Stimulated activated naive CD8-positive, alpha-beta T cell treated with anti-CD3 and anti-CD28 coated beads, Interleukin-15, amount 100 ng/mL, for 72 hours (primary cell): ENCODE measurements around the gene TEDC1.
A peak's percentile ranks its signal among the peaks of the same experiment; 100 is the strongest.

Source experiments
- ATAC-seq: fragments of 150-1000 bp; cut with Tn5 transposase; 2 replicates; pipeline ENCODE4 v1.10.0; 2021; ENCODE audit warnings: mild to moderate bottlenecking, moderate library complexity
- DNase-seq, 2 donors: peaks; one replicate each; pipeline ENCODE4 v3.0.0; 2021 to 2022
- H3K27ac Mint-ChIP-seq, 2 donors: one replicate each; pipeline ENCODE4 v1.8.0; 2022; ENCODE audit warnings: mild to moderate bottlenecking in 2 of 2, mixed read lengths in 2 of 2, moderate library complexity in 2 of 2
- H3K27me3 Mint-ChIP-seq: one replicate; pipeline ENCODE4 v1.8.0; 2022; ENCODE audit warnings: mixed read lengths
- H3K4me1 Mint-ChIP-seq: one replicate; pipeline ENCODE4 v1.8.0; 2022; ENCODE audit warnings: mild to moderate bottlenecking, mixed read lengths
- H3K4me3 Mint-ChIP-seq, 2 donors: one replicate each; pipeline ENCODE4 v1.8.0; 2022; ENCODE audit warnings: mild to moderate bottlenecking in 2 of 2, mixed read lengths in 2 of 2, moderate library complexity in 1 of 2
- H3K9me3 Mint-ChIP-seq, 2 donors: one replicate each; pipeline ENCODE4 v1.8.0; 2022; ENCODE audit warnings: mixed read lengths in 2 of 2

TEDC1 gene

DNA sequence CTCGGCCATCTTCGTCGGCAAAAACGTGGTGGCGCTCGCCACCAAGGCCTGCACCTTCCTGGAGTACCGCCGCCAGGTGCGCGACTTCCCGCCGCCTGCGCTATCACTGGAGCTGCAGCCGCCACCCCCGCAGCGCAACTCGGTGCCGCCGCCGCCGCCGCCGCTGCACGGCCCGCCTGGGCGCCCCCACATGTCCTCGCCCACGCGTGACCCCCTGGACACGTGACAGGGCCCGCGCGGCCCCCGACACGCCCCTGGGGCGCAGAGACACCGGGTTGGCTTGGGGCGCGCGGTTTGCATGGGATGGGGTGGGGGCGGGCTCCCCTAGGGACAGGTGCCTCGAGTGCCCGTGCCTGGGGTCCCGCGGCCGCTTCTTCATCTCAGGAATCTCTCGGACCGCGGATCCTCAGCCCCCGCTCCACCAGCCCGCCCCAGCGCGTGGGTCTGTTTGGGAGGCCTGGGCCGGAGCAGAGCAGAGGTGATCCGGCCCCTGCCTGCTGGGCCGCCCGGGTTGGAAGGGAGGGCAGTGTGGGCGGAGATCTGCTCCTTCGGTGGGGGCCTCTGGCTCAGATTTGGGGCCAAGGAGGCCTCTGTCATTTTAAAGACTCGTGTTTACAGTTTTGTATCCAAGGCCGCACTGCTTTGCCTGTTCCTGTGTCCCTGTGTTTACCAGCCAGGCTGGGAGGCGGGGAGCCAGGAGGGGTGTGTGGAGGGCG lies 38.7 kb downstream of the TEDC1 start:
- ATAC-seq = no peak
- H3K27me3 Mint-ChIP-seq = peaks cover 18% of the 10 kb centered on the region
- H3K9me3 Mint-ChIP-seq = no peaks in the 10 kb centered on the region
- H3K4me1 Mint-ChIP-seq = peaks cover 53% of the 10 kb centered on the region
- DNase-seq = peak; percentile 32 to 53
- peak overlapping the region; percentile 52 to 93 for H3K27ac Mint-ChIP-seq
- peak overlapping the region; percentile 73 to 90 for H3K4me3 Mint-ChIP-seq

- H3K27ac Mint-ChIP-seq = peak overlapping the region; percentile 52 to 80
- no peaks in the 10 kb centered on the region for H3K9me3 Mint-ChIP-seq
- ATAC-seq (no peak), DNase-seq (no peak)
- peaks cover 53% of the 10 kb centered on the region for H3K4me1 Mint-ChIP-seq
- H3K4me3 Mint-ChIP-seq = peak overlapping the region; percentile 42 to 90
- peaks cover 13% of the 10 kb centered on the region for H3K27me3 Mint-ChIP-seq
These were observed 39.4 kb downstream of the TEDC1 start for GRCh38 chr14:105530285-105531087.

- H3K9me3 Mint-ChIP-seq = no peaks in the 10 kb centered on the region
- peaks cover 11% of the 10 kb centered on the region for H3K27me3 Mint-ChIP-seq
- ATAC-seq (no peak), DNase-seq (no peak)
- H3K4me3 Mint-ChIP-seq = peak overlapping the region; percentile 42 to 90
- peak overlapping the region in 1 of 2 donors; percentile 48 for H3K27ac Mint-ChIP-seq
- peaks cover 53% of the 10 kb centered on the region for H3K4me1 Mint-ChIP-seq
These were observed 40.2 kb downstream of the TEDC1 start for GRCh38 chr14:105531088-105531893.

- DNase-seq (no peak), ATAC-seq (no peak)
- no peak overlapping the region for H3K27ac Mint-ChIP-seq
- H3K4me1 Mint-ChIP-seq = peaks cover 50% of the 10 kb centered on the region
- peak overlapping the region in 1 of 2 donors; percentile 17 for H3K4me3 Mint-ChIP-seq
- no peaks in the 10 kb centered on the region for H3K9me3 Mint-ChIP-seq
- H3K27me3 Mint-ChIP-seq = peaks cover 16% of the 10 kb centered on the region
These were observed 41.0 kb downstream of the TEDC1 start for GRCh38 chr14:105531894-105532623.

- Mint-ChIP-seq H3K27ac (no peak overlapping the region), H3K9me3 (no peaks in the 10 kb centered on the region), H3K4me1 (peaks cover 43% of the 10 kb centered on the region), H3K27me3 (peaks cover 15% of the 10 kb centered on the region), H3K4me3 (no peak overlapping the region)
- no peak for DNase-seq
- ATAC-seq = no peak
These were observed 41.7 kb downstream of the TEDC1 start for GRCh38 chr14:105532735-105533141.

DNA sequence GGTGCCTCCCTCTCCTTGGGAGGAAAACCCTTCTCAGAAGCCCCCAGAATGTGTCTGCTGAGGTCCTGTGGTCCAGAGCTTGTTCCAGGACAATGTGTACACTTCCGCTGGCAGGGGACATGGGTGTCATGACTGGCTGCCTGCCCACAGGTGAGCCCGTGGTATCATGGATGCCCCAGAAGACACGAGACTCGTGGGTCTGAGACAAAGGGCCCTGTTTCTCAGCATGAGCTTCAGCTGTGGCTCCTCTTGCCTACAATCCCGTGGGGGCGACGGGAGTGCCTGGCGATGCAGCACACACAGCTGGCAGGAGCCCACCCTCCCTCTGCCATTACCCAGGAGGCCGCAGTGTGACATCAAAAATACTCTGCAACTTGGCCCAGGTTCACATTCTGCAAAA lies 42.3 kb downstream of the TEDC1 start:
- Mint-ChIP-seq H3K4me1 (peaks cover 42% of the 10 kb centered on the region), H3K27me3 (peaks cover 19% of the 10 kb centered on the region), H3K4me3 (no peak overlapping the region), H3K27ac (no peak overlapping the region), H3K9me3 (no peaks in the 10 kb centered on the region)
- ATAC-seq (no peak), DNase-seq (no peak)

GRCh38 chr14:105533811-105534498 lies 42.9 kb downstream of the TEDC1 start:
- ATAC-seq = no peak
- peaks cover 24% of the 10 kb centered on the region for H3K27me3 Mint-ChIP-seq
- no peak overlapping the region for H3K27ac Mint-ChIP-seq
- no peak overlapping the region for H3K4me3 Mint-ChIP-seq
- no peak for DNase-seq
- no peaks in the 10 kb centered on the region for H3K9me3 Mint-ChIP-seq
- peaks cover 43% of the 10 kb centered on the region for H3K4me1 Mint-ChIP-seq

DNA sequence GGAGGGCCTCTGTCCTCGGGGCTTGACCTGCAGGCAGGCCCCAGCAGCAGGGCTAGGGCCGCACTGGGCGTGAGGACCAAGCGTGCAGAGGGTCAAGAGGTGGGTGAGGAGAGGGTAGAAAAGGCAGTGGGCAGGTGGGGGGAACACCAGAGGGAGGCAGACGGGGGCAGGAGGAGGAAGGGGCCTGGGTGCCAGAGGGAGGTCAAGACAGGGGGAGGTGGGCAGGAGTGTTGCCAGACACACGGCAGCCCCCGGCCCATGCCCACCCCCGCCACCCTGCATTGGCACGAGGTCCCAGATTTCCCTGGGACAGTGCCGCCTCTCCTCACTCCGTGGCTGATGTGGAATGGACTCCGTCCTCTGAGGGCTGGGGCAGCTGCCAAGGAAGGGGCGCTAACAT lies 43.5 kb downstream of the TEDC1 start:
- H3K27me3 Mint-ChIP-seq = peaks cover 27% of the 10 kb centered on the region

DNA sequence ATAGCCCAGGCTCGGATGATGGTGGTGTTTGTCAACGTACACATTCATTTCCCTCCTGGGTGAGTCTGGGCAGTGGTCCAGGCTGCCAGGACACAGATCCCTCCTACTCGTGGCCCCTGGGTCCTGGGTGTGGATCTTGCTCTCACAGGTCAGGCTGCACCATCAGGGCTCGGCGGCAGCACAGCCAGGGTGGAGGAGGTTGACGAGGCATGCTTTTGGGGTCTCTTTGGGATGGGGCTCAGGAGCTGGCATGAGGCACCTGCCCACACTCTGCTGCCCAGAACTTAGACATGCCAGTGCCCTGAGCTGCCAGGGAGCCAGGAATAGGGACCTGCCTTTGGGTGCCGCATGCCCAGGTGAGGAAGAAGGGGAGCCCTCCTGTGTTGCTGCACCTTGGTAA lies 45.0 kb downstream of the TEDC1 start:
- Mint-ChIP-seq H3K4me1 (peaks cover 26% of the 10 kb centered on the region), H3K9me3 (no peaks in the 10 kb centered on the region), H3K27me3 (peaks cover 34% of the 10 kb centered on the region), H3K4me3 (no peak overlapping the region), H3K27ac (no peak overlapping the region)
- DNase-seq = no peak
- no peak for ATAC-seq

More for the DNA sequence above, 43.5 kb downstream of the TEDC1 start:
- no peak for DNase-seq
- no peak for ATAC-seq
- Mint-ChIP-seq H3K4me1 (peaks cover 39% of the 10 kb centered on the region), H3K27ac (no peak overlapping the region), H3K4me3 (no peak overlapping the region), H3K9me3 (no peaks in the 10 kb centered on the region)

DNA sequence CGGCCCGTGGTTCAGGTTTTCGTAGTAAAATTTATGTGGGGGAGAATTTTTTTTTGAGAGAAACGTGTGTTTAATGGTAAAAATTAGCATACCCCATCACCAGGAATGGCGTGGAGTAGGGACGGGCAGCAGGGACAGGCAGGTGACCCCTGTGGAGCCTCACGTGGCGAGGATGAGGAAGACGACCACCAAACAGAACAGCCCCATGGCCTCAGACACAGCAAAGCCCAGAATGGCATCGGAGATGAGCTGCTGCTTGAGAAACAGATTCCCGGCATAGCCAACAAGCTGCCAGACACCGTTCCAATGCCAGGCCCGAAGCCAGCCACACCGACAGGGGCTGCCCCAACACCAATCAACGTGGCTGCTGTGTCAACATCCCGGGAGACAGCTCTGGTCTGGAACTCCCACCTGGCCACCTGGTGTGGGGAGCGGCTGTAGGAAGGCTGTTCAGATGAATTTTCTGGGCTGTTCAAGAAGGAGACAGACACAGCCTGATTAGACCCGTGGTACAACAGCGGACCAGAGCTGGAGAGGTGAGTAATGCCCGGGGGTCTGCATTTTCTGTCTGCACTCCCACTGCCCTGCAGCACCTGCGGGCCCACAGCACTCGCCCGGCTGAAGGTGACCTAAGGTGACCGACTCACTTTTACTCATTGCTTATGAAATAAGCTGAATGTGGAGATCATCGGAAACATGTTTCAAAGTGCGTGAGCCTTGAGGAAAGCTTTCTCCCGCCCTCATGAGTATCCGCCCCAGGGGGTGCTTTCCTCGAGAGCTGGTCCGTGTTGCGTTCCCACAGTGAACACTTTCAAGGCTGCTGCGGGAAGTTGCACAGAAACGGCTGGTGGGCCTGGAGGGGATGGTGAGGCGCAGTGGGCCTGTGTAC lies 45.9 kb downstream of the TEDC1 start:
- Mint-ChIP-seq H3K4me3 (no peak overlapping the region), H3K27ac (no peak overlapping the region), H3K27me3 (peaks cover 43% of the 10 kb centered on the region), H3K9me3 (no peaks in the 10 kb centered on the region), H3K4me1 (peaks cover 18% of the 10 kb centered on the region)
- DNase-seq = no peak
- ATAC-seq = no peak

DNA sequence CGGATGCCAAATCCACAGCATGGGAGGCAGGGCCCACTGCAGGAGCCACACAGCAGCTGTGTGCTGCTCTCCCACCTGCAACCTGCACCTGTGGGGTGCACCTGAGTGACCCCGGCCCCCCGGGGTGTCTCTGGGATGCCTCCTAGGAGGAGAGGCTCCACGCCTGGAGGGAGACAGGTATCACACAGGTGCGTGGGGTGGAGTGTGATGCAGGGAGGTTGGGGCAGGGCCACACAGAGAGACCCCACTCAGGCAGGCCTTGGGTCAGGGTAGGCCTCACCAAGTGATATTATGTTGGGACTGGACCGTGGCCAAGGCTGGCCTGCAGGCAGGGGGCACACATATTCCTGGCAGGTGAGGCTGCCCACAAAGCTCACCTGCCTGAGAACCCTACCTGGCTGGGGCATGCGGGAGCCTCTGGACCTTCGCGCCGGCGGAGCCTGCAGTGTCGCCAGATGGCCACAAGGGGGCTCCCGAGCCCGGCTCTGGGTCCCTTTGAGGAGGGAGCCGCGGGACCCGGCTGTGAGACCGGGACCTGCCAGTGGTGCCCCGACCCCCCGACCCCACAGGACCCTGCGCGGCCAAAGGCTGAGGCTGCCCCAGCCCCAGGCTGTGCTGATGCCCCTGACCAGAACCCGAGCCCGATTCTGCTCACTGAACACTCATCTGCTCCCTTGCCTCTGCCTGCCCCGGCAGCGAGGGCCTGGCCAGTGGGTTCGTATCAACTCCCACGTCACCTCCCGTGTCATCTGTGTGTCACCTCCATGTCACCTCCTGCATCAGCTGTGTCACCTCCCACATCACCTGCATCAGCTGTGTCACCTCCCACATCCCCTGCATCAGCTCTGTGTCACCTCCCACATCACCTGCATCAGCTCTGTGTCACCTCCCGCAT lies 46.8 kb downstream of the TEDC1 start:
- DNase-seq (peak; percentile 70 to 73), ATAC-seq (peak; percentile 85)
- peaks cover 0 to 4% of the 10 kb centered on the region in 2 donors for H3K9me3 Mint-ChIP-seq
- peaks cover 9% of the 10 kb centered on the region for H3K4me1 Mint-ChIP-seq
- H3K4me3 Mint-ChIP-seq = peak overlapping the region in 1 of 2 donors; percentile 35
- H3K27ac Mint-ChIP-seq = no peak overlapping the region
- peaks cover 46% of the 10 kb centered on the region for H3K27me3 Mint-ChIP-seq

GRCh38 chr14:105538481-105539049 lies 47.5 kb downstream of the TEDC1 start:
- DNase-seq = no peak
- H3K4me3 Mint-ChIP-seq = no peak overlapping the region
- H3K9me3 Mint-ChIP-seq = peaks cover 6 to 12% of the 10 kb centered on the region in 2 donors
- H3K4me1 Mint-ChIP-seq = peaks cover 6% of the 10 kb centered on the region
- peaks cover 46% of the 10 kb centered on the region for H3K27me3 Mint-ChIP-seq
- H3K27ac Mint-ChIP-seq = no peak overlapping the region
- ATAC-seq = no peak

- ATAC-seq (no peak), DNase-seq (no peak)
- H3K27me3 Mint-ChIP-seq = peaks cover 54% of the 10 kb centered on the region
- peaks cover 9 to 13% of the 10 kb centered on the region in 2 donors for H3K9me3 Mint-ChIP-seq
- H3K27ac Mint-ChIP-seq = no peak overlapping the region
- H3K4me1 Mint-ChIP-seq = peaks cover 6% of the 10 kb centered on the region
- no peak overlapping the region for H3K4me3 Mint-ChIP-seq
These were observed 49.8 kb downstream of the TEDC1 start for GRCh38 chr14:105540811-105541210.
